Ishikawa (cell line): ENCODE results near the gene GRK1.

Source experiments
- CEBPB ChIP-seq: IDR thresholded peaks from 2 replicates; pipeline ENCODE4 v1.6.1; 2012
- EGR1 ChIP-seq: IDR thresholded peaks from 2 replicates; pipeline ENCODE4 v1.6.1; 2012
- EP300 ChIP-seq: IDR thresholded peaks from 2 replicates; pipeline ENCODE4 v1.6.1; 2012; ENCODE audit warnings: borderline replicate concordance
- RAD21 ChIP-seq: IDR thresholded peaks from 2 replicates; pipeline ENCODE4 v1.6.1; 2012; ENCODE audit warnings: low read depth
- TAF1 ChIP-seq: IDR thresholded peaks from 2 replicates; pipeline ENCODE4 v1.6.1; 2012; ENCODE audit warnings: low read depth, mild to moderate bottlenecking
- YY1 ChIP-seq: IDR thresholded peaks from 2 replicates; pipeline ENCODE4 v1.6.1; 2012; ENCODE audit warnings: low read depth
- TF ChIP-seq, protein P1 (sequence below): IDR thresholded peaks from 2 replicates; pipeline ENCODE4 v1.6.1; 2012

DNA sequence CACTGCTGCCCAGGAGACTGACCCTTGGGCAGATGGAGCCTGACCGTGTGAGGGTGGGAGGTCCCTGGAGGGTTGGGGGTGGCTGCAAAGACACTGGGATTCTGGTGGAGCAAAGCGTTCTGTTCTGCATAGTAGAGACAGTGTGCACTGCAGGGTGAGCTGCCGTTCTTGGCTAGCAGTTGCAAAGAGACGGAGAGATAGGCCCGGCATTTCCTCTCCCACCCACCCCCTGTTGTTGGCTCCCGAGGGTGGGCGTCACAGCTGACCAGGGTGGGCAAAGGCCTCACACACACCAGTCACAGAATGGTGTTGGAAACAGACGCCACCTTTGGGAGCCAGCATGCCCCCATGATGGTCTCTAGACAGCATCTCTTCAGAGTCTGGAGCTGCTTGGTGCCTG, 103.4 kb downstream of the GRK1 start:
- TF ChIP-seq EP300 (no peak), RAD21 (no peak), CEBPB (no peak), EGR1 (no peak), YY1 (no peak), TAF1 (no peak)
- TF ChIP-seq, protein P1, sequence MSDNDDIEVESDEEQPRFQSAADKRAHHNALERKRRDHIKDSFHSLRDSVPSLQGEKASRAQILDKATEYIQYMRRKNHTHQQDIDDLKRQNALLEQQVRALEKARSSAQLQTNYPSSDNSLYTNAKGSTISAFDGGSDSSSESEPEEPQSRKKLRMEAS: no peak
